Measurements from ENCODE around the gene ERCC5. TPM values are rescaled to one million over a fixed set of nuclear protein-coding genes. Genes with fewer than 3 reads are reported as not detected.

Gene ERCC5
- total RNA-seq, 4 donors from 2014 or later, result 47.1 to 113 (median 85.1) TPM

DNA sequence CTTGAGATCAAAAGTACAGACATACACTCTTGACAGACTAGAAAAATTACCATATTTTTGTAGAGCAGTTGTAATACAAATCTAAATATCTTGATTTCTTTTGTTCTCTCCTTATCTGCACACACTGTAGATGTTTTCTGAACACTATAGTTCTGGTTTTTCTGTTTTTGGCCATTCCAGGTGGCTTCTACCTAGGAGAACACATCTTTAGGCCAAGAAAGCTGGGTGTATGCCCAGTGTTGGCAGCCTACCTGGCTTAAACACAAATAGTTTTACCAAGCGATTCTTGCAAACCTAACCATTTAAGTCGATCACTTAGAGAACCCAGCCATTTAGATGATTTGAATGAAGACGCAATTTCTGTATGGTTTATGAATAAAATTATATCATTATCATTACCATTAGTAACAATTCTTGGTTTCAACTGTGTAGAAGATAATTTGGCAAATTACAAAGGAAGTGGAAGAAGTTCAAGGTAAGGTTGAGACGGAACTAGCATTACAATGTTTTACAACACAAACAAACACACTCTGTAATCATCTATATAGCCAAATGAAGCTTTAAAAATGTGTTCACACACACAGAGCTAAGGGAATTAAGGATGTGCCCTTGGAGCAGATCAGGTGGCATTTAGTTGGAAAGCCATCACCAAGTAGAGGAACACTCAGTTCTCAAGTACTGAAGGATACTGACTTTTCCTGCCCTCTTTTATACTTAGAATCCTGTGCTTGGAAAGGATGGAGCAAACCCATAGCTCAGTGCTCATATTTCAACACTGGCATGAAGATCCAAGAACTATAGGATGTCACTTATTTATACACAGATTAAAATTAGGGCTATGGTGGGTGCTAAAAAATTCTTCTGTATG lies 36.2 kb downstream of the ERCC5 start:
- TF ChIP-seq EP300 (IDR thresholded peaks at IDR 0.05) (no peak), POLR2A (IDR thresholded peaks at IDR 0.05) (no peak)
- TF ChIP-seq, protein P1, sequence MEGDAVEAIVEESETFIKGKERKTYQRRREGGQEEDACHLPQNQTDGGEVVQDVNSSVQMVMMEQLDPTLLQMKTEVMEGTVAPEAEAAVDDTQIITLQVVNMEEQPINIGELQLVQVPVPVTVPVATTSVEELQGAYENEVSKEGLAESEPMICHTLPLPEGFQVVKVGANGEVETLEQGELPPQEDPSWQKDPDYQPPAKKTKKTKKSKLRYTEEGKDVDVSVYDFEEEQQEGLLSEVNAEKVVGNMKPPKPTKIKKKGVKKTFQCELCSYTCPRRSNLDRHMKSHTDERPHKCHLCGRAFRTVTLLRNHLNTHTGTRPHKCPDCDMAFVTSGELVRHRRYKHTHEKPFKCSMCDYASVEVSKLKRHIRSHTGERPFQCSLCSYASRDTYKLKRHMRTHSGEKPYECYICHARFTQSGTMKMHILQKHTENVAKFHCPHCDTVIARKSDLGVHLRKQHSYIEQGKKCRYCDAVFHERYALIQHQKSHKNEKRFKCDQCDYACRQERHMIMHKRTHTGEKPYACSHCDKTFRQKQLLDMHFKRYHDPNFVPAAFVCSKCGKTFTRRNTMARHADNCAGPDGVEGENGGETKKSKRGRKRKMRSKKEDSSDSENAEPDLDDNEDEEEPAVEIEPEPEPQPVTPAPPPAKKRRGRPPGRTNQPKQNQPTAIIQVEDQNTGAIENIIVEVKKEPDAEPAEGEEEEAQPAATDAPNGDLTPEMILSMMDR (IDR thresholded peaks at IDR 0.05), result no peak
- Histone ChIP-seq H3K9me3 (no peaks in the 10 kb centered on the region), H3K27ac (no peak overlapping the region), H3K4me3 (no peak overlapping the region), H3K27me3 (no peaks in the 10 kb centered on the region), H3K4me1 (no peaks in the 10 kb centered on the region), H3K36me3 (peaks cover 0 to 23% (median 0%) of the 10 kb centered on the region in 3 donors)
- WGBS, 2 donors, result 93 to 96% methylated on average over 4 of the region's 4 CpGs
- no peak for DNase-seq (ENCODE audit: low spot score in 2 of 2)

DNA sequence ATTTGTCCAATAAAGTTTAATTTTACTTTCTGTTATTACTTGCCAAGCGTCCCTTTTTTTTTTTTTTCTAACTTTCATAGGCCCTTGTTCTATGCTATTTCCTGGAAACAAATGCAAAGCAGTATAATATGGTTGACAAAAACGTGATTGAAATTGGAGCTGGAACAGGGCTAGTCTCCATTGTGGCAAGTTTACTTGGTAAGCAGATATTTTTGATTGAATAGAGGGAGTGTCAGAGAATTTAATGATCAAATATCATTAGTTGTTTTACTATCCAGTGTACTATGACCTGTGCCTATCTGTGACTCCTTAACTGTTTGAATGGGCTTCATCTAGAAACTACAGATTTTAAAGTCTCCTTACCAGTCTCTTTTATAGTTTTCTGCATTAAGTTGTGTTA lies 46.7 kb downstream of the ERCC5 start:
- Histone ChIP-seq H3K36me3 (no peaks in the 10 kb centered on the region), H3K4me1 (no peaks in the 10 kb centered on the region), H3K4me3 (no peak overlapping the region), H3K27ac (no peak overlapping the region), H3K27me3 (no peaks in the 10 kb centered on the region), H3K9me3 (no peaks in the 10 kb centered on the region)
- WGBS, 2 donors, result 44 to 50% methylated on average over 2 of the region's 2 CpGs
- TF ChIP-seq, protein P1 (IDR thresholded peaks at IDR 0.05), result no peak
- TF ChIP-seq POLR2A (IDR thresholded peaks at IDR 0.05) (no peak), EP300 (IDR thresholded peaks at IDR 0.05) (no peak)
- DNase-seq (ENCODE audit: low spot score in 2 of 2), result no peak

DNA sequence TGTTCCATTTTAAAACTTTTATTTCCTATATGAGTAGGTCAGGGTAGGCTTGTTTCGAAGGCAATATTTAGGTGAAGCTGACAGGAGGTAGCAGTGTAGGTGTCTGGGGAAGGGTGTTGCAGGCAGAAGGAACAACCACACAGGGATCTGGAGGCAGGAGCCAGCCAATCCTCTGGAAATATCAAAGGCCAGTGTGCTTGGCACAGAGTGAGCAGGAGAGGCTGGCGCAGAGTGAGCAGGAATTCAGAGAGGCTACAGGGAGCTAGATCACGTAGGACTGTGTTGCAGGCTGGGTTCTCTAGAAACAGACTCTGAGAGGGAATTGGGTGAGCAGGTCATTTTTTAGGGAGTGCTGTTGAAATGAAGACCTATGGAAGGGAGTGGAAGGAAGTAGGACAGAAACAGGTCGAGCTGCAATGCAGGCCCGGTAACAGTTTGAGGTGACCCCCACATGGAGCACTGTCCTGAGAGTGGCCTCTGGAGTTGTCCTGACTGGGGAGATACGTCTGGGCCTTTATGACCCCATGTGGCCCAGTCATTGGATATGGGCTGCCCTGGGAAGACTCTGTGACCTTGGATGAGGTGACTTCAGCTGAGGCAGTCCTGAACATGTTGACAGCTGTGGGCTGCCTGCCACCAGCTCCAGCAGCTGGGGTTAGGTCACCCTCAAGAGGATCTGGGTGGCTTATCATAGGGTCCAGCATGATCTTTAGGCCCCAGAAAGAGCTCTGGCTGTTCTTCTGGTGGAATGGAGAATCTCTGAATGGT lies 51.7 kb downstream of the ERCC5 start:
- WGBS, 2 donors, result 88 to 92% methylated on average over 6 of the region's 6 CpGs
- DNase-seq (ENCODE audit: low spot score in 2 of 2), result no peak
- H3K27me3 ChIP-seq, result no peaks in the 10 kb centered on the region

DNA sequence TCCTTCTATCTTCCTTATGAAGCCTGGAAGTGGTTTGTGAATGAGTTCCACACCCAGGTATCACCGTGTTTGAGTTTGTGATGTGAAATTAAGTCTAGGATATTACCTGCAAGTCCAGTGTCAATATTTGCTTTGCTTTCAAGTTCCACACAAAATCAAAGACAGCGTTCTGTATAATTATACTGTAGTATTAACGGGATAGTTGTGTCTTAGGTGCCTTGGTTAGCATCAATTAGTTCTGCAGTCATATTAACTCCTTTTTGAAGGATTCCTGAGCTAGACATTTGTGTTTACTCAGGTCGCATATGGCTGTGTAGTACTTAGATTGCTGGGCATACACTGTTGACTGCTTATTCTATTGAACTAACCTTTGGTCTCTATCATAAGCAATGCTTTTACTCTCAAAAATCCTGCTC lies 54.4 kb downstream of the ERCC5 start:
- Histone ChIP-seq H3K4me1 (no peaks in the 10 kb centered on the region), H3K27ac (no peak overlapping the region), H3K36me3 (no peaks in the 10 kb centered on the region), H3K9me3 (no peaks in the 10 kb centered on the region), H3K4me3 (no peak overlapping the region), H3K27me3 (no peaks in the 10 kb centered on the region)
- DNase-seq (ENCODE audit: low spot score in 2 of 2), result no peak
- no peak for TF ChIP-seq POLR2A (IDR thresholded peaks at IDR 0.05)
- no peak for TF ChIP-seq EP300 (IDR thresholded peaks at IDR 0.05)
- TF ChIP-seq, protein P1 (IDR thresholded peaks at IDR 0.05), result no peak
- 85 to 90% methylated on average over 4 of the region's 4 CpGs for WGBS, 2 donors

More for the DNA sequence above, 51.7 kb downstream of the ERCC5 start:
- no peaks in the 10 kb centered on the region for H3K36me3 ChIP-seq
- TF ChIP-seq, protein P1 (IDR thresholded peaks at IDR 0.05), result no peak
- TF ChIP-seq EP300 (IDR thresholded peaks at IDR 0.05) (no peak), POLR2A (IDR thresholded peaks at IDR 0.05) (no peak)
- no peak overlapping the region for H3K27ac ChIP-seq
- no peaks in the 10 kb centered on the region for H3K9me3 ChIP-seq
- no peak overlapping the region for H3K4me3 ChIP-seq
- no peaks in the 10 kb centered on the region for H3K4me1 ChIP-seq

DNA sequence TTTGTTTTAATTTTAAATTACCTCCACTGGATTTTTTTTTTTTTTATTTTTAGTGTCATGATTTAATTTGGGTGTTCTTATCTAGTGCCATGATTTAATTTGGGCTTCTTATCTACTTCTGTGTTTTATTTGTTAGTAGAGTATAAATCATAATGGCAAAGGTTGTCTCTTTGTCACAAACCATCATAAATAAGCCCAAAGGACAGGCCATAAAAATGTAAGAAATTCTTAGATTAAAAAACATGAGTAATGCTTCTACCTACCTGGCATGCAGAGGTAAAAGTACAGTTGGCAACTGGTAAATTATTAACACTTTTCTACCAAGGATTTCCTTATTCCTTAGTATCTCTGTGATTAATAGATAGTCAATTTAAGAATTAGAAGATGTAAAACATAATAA lies 55.2 kb downstream of the ERCC5 start:
- Histone ChIP-seq H3K27me3 (no peaks in the 10 kb centered on the region), H3K4me1 (no peaks in the 10 kb centered on the region)

More for the DNA sequence above, 55.2 kb downstream of the ERCC5 start:
- Histone ChIP-seq H3K4me3 (no peak overlapping the region), H3K27ac (no peak overlapping the region), H3K9me3 (no peaks in the 10 kb centered on the region), H3K36me3 (no peaks in the 10 kb centered on the region)
- no peak for DNase-seq (ENCODE audit: low spot score in 2 of 2)
- TF ChIP-seq EP300 (IDR thresholded peaks at IDR 0.05), result no peak
- TF ChIP-seq, protein P1 (IDR thresholded peaks at IDR 0.05), result no peak
- no peak for TF ChIP-seq POLR2A (IDR thresholded peaks at IDR 0.05)

Measured in tibial nerve (tissue), 4 donors.